HepG2 (cell line): ENCODE measurements around the gene COL4A6. TPM values are rescaled to one million over a fixed set of nuclear protein-coding genes. Genes with fewer than 3 reads are reported as not detected.

Experiments used
- ATAC-seq: fragments of 200-7000 bp; cut with Tn5 transposase; 3 replicates; pipeline ENCODE4 v1.9.1; 2020; ENCODE audit warnings: mild to moderate bottlenecking, moderate library complexity
- BruUV-seq: library from RNA; stranded (reverse); fragments of 400-500 nt; replicated peaks from 2 replicates; lab custom pipeline; 2021; lab: Mats Ljungman, UMichigan
- CTCF ChIA-PET: fragments of 300-600 bp; formaldehyde crosslinking; extraction: SDS; loops from one replicate; lab custom pipeline; 2021; ENCODE audit warnings: low total read pairs, inconsistent platforms, low intra/inter-chr PET ratio; lab: Yijun Ruan, JAX
- POLR2A ChIA-PET: fragments of 350-600 bp; sonication (Branson Sonifier 250); formaldehyde crosslinking; loops from one replicate; lab custom pipeline; 2020; ENCODE audit warnings: antibody characterized with exemption, inconsistent platforms; lab: Yijun Ruan, JAX
- DNase-seq: peaks from one replicate; pipeline ENCODE4 v3.0.0-alpha.2; 2015; ENCODE audit warnings: low spot score
- FAIRE-seq: peaks from 3 replicates; lab custom pipeline; 2011; peaks lifted over from hg19 to GRCh38; lab: Jason Lieb, UNC
- H2AFZ ChIP-seq: one replicate; pipeline ENCODE4 v1.6.1; 2011; ENCODE audit warnings: low read length, inconsistent platforms
- H3K27ac ChIP-seq: fragments of 300-600 bp; 3 replicates; pipeline ENCODE4 v1.8.0; 2011; ENCODE audit warnings: mixed run types, mild to moderate bottlenecking, mixed read lengths, low read length, inconsistent platforms; ENCODE audit not compliant: insufficient read depth; ENCODE audit errors: extremely low read length
- H3K27me3 ChIP-seq, 2 experiments: fragments of 200-600 bp in 1 of 2; 2 replicates in 1 of 2; 3 replicates in 1 of 2; pipeline versions ENCODE4 v1.6.0 to v1.8.0; 2011; ENCODE audit warnings: low read length in 2 of 2, mild to moderate bottlenecking in 2 of 2, moderate library complexity in 2 of 2, inconsistent platforms in 1 of 2; ENCODE audit not compliant: insufficient read depth in 2 of 2, control insufficient read depth in 1 of 2
- H3K36me3 ChIP-seq, 2 experiments: fragments of 200-600 bp in 1 of 2; replicated peaks in 1 of 2; 2 replicates in 1 of 2; 3 replicates in 1 of 2; pipeline versions ENCODE4 v1.5.1 to v1.8.0; 2011; ENCODE audit warnings: low read length in 2 of 2, inconsistent platforms in 1 of 2; ENCODE audit not compliant: insufficient read depth in 2 of 2, control insufficient read depth in 1 of 2
- H3K4me1 ChIP-seq: 2 replicates; pipeline ENCODE4 v1.5.1; 2012; ENCODE audit warnings: low read length, inconsistent platforms; ENCODE audit not compliant: insufficient read depth
- H3K4me2 ChIP-seq: 2 replicates; pipeline ENCODE4 v1.6.0; 2011; ENCODE audit warnings: low read depth, low read length, inconsistent platforms
- H3K4me3 ChIP-seq, 3 experiments: fragments of 200-600 bp in 1 of 3; sonication (generic), shearing (Covaris generic) in 1 of 3; replicated peaks in 1 of 3; 2 replicates each; pipeline ENCODE4 v1.5.1; 2011 to 2016; ENCODE audit warnings: low read length in 3 of 3, inconsistent platforms in 2 of 3, low read depth in 2 of 3, mild to moderate bottlenecking in 2 of 3, control low read depth in 1 of 3, mixed read lengths in 1 of 3; ENCODE audit not compliant: insufficient read depth in 1 of 3
- H3K79me2 ChIP-seq: one replicate; pipeline ENCODE4 v1.6.1; 2011; ENCODE audit warnings: low read length, inconsistent platforms; ENCODE audit not compliant: insufficient read depth
- H3K9ac ChIP-seq: 2 replicates; pipeline ENCODE4 v1.6.0; 2011; ENCODE audit warnings: mild to moderate bottlenecking, low read depth, low read length, inconsistent platforms; ENCODE audit not compliant: insufficient read depth
- H3K9me3 ChIP-seq: 2 replicates; pipeline ENCODE4 v1.5.1; 2012; ENCODE audit warnings: mild to moderate bottlenecking, low read length
- H4K20me1 ChIP-seq: 2 replicates; pipeline ENCODE4 v1.6.0; 2011; ENCODE audit warnings: inconsistent platforms, mild to moderate bottlenecking, low read length, moderate library complexity; ENCODE audit not compliant: insufficient read depth
- CC2D1A ChIP-seq: sonication (generic); formaldehyde crosslinking; IDR thresholded peaks from 2 replicates; pipeline ENCODE4 v1.8.1; 2023; ENCODE audit warnings: mild to moderate bottlenecking, missing genetic modification reagents
- CENPX ChIP-seq: sonication (generic); formaldehyde crosslinking; IDR thresholded peaks from 2 replicates; pipeline ENCODE4 v1.9.0; 2021; ENCODE audit warnings: mild to moderate bottlenecking, missing genetic modification reagents, moderate library complexity
- DPF2 ChIP-seq: sonication (generic); formaldehyde crosslinking; IDR thresholded peaks from 2 replicates; pipeline ENCODE4 v1.4.0; 2020; ENCODE audit warnings: mild to moderate bottlenecking, low read depth, missing genetic modification reagents, borderline replicate concordance
- HNRNPK ChIP-seq: fragments of 200-400 bp; formaldehyde crosslinking; IDR thresholded peaks from 2 replicates; pipeline ENCODE4 v1.6.1; 2018; ENCODE audit warnings: low read length, low read depth, moderate library complexity, mild to moderate bottlenecking; ENCODE audit not compliant: poor library complexity, severe bottlenecking
- KLF6 ChIP-seq: IDR thresholded peaks from 2 replicates; pipeline ENCODE4 v1.8.0; 2016; ENCODE audit warnings: missing biosample characterization, missing genetic modification reagents
- MTF1 ChIP-seq: sonication (generic); formaldehyde crosslinking; IDR thresholded peaks from 2 replicates; pipeline ENCODE4 v1.5.0; 2020; ENCODE audit warnings: missing genetic modification reagents
- MYNN ChIP-seq: sonication (generic); formaldehyde crosslinking; IDR thresholded peaks from 2 replicates; pipeline ENCODE4 v1.4.0; 2020; ENCODE audit warnings: mild to moderate bottlenecking, low read depth, missing genetic modification reagents
- SAP130 ChIP-seq: IDR thresholded peaks from 2 replicates; pipeline ENCODE4 v1.6.1; 2016; ENCODE audit warnings: low read depth
- TFAP4 ChIP-seq: sonication (generic); IDR thresholded peaks from 2 replicates; pipeline ENCODE4 v1.6.1; 2016; ENCODE audit warnings: low read depth, borderline replicate concordance
- TP53 ChIP-seq: sonication (generic); formaldehyde crosslinking; conservative IDR thresholded peaks from 2 replicates; pipeline ENCODE4 v1.4.0; 2020; ENCODE audit warnings: missing genetic modification reagents
- ZBTB39 ChIP-seq: sonication (generic); formaldehyde crosslinking; IDR thresholded peaks from 2 replicates; pipeline ENCODE4 v1.5.0; 2020; ENCODE audit warnings: missing genetic modification reagents
- ZFP41 ChIP-seq: sonication (generic); formaldehyde crosslinking; IDR thresholded peaks from 2 replicates; pipeline ENCODE4 v1.4.0; 2020; ENCODE audit warnings: mild to moderate bottlenecking, missing genetic modification reagents, borderline replicate concordance
- ZNF614 ChIP-seq: IDR thresholded peaks from 2 replicates; pipeline ENCODE4 v1.6.1; 2018; ENCODE audit warnings: missing biosample characterization, missing genetic modification reagents, inconsistent platforms, borderline replicate concordance
- ZNF670 ChIP-seq: sonication (generic); formaldehyde crosslinking; IDR thresholded peaks from 2 replicates; pipeline ENCODE4 v1.8.0; 2022; ENCODE audit warnings: mild to moderate bottlenecking, missing genetic modification reagents, borderline replicate concordance
- WGBS: methylation state at CpG from one replicate; pipeline ENCODE4 v1.1.6; 2017; ENCODE audit warnings: low lambda C conversion rate; 5-methylcytosine and 5-hydroxymethylcytosine counted together
- in situ Hi-C: cut with HindIII; loops from 2 replicates; pipeline ENCODE4 v1.10.0; 2017; ENCODE audit warnings: low pct_unique_long_range_greater_than_20kb; ENCODE audit not compliant: extremely low pct_ligation_motif_present
- intact Hi-C: fragments of 100-400 bp; cut with micrococcal nuclease; formaldehyde crosslinking; loops from one replicate; pipeline ENCODE4 v1.10.0; 2022; ENCODE audit not compliant: unreplicated experiment
- polyA plus RNA-seq, 8 experiments: library from polyadenylated mRNA; depleted of rRNA in 3 of 8; stranded (reverse) in 7 of 8; unstranded in 1 of 8; fragments of >200 nt; fragmentation: Illumina TruSeq in 4 of 8; extraction: Trizol in 4 of 8; gene quantifications; 2 replicates each; pipeline versions ENCODE4 v1.2.1 to v1.2.3, GENCODE V29; 2011 to 2016; ENCODE audit warnings: low read depth in 4 of 8, missing spikeins in 1 of 8, mixed read lengths in 1 of 8; ENCODE audit not compliant: insufficient read depth in 1 of 8
- total RNA-seq, 5 experiments: library from RNA; depleted of rRNA; stranded (reverse); fragments of >200 nt; fragmentation: Illumina TruSeq; extraction: Trizol; gene quantifications; 2 replicates each; pipeline ENCODE4 v1.2.3, GENCODE V29; 2016; ENCODE audit warnings: low read depth in 1 of 5
- TF ChIP-seq, protein P1 (sequence below): sonication (generic); formaldehyde crosslinking; IDR thresholded peaks from 2 replicates; pipeline ENCODE4 v1.4.0; 2020; ENCODE audit warnings: missing genetic modification reagents, borderline replicate concordance

Gene COL4A6
- total and polyA plus RNA-seq, 2 of the 13 experiments (the other 11 are each of a cell fraction or from before 2014, with no cell fraction given) = 4.5 to 8.2 TPM

DNA sequence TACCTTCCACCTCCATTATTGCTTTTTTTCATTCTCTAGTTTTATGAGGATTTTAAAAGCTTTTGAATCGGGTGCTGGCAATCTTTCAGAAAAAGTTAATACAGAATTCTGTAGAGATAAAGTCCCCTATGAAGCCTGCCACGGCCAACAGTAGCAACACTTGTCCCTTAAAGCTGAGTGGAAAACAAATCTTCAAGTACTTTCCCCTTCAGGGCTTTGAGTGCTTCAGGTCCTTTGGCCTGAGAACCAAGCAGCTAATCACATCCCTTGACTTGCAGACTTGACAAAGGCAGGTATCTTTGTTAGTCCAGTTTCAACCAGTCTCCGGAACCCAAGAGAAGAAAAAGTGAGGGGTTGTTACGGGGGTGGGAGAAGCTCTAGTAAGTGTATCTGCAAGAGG lies 202.2 kb downstream of the COL4A6 start:
- no TSS peak for BruUV-seq
- no peak for DNase-seq
- Histone ChIP-seq H3K4me1 (no peaks in the 10 kb centered on the region), H3K4me2 (no peak overlapping the region), H3K9ac (no peak overlapping the region), H2AFZ (no peak overlapping the region), H4K20me1 (no peaks in the 10 kb centered on the region), H3K79me2 (no peaks in the 10 kb centered on the region), H3K9me3 (no peaks in the 10 kb centered on the region), H3K4me3 (no peak overlapping the region), H3K36me3 (no peaks in the 10 kb centered on the region), H3K27me3 (no peaks in the 10 kb centered on the region), H3K27ac (no peak overlapping the region)
- CTCF ChIA-PET = no interaction called here
- POLR2A ChIA-PET = no interaction called here
- FAIRE-seq = no peak
- in situ Hi-C loops = no loop called here
- intact Hi-C loops = no loop called here
- no peak for ATAC-seq
- 91% methylated on average over 4 of the region's 4 CpGs for WGBS
- TF ChIP-seq SAP130 (CRISPR knock-in tag) (no peak), ZNF614 (CRISPR knock-in tag) (no peak), ZBTB39 (CRISPR knock-in tag) (no peak), TP53 (no peak), DPF2 (no peak), TFAP4 (no peak), MTF1 (no peak), HNRNPK (no peak), CC2D1A (CRISPR knock-in tag) (no peak), KLF6 (CRISPR knock-in tag) (no peak), ZFP41 (CRISPR knock-in tag) (no peak), CENPX (CRISPR knock-in tag) (no peak), ZNF670 (CRISPR knock-in tag) (no peak), MYNN (CRISPR knock-in tag) (no peak)
- TF ChIP-seq, protein P1, sequence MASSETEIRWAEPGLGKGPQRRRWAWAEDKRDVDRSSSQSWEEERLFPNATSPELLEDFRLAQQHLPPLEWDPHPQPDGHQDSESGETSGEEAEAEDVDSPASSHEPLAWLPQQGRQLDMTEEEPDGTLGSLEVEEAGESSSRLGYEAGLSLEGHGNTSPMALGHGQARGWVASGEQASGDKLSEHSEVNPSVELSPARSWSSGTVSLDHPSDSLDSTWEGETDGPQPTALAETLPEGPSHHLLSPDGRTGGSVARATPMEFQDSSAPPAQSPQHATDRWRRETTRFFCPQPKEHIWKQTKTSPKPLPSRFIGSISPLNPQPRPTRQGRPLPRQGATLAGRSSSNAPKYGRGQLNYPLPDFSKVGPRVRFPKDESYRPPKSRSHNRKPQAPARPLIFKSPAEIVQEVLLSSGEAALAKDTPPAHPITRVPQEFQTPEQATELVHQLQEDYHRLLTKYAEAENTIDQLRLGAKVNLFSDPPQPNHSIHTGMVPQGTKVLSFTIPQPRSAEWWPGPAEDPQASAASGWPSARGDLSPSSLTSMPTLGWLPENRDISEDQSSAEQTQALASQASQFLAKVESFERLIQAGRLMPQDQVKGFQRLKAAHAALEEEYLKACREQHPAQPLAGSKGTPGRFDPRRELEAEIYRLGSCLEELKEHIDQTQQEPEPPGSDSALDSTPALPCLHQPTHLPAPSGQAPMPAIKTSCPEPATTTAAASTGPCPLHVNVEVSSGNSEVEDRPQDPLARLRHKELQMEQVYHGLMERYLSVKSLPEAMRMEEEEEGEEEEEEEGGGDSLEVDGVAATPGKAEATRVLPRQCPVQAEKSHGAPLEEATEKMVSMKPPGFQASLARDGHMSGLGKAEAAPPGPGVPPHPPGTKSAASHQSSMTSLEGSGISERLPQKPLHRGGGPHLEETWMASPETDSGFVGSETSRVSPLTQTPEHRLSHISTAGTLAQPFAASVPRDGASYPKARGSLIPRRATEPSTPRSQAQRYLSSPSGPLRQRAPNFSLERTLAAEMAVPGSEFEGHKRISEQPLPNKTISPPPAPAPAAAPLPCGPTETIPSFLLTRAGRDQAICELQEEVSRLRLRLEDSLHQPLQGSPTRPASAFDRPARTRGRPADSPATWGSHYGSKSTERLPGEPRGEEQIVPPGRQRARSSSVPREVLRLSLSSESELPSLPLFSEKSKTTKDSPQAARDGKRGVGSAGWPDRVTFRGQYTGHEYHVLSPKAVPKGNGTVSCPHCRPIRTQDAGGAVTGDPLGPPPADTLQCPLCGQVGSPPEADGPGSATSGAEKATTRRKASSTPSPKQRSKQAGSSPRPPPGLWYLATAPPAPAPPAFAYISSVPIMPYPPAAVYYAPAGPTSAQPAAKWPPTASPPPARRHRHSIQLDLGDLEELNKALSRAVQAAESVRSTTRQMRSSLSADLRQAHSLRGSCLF (CRISPR knock-in tag) = no peak
